Activated CD8-positive, alpha-beta memory T cell treated with anti-CD3 and anti-CD28 coated beads, Interleukin-2, amount 50 U/mL, for 4 hours (primary cell): Measurements from ENCODE around the gene RHBDL1.
A peak's percentile ranks its signal among the peaks of the same experiment; 100 is the strongest.

Experiments used
- DNase-seq: peaks from one replicate; pipeline ENCODE4 v3.0.0-alpha.2; 2020

Gene RHBDL1

GRCh38 chr16:674968-675883 is at the start of gene RHBDL1:
Gene RHBDL1, plus strand, starts transcription at chr16:675671. Its CDS starts 120 bp downstream, at chr16:675791.
- DNase-seq = no peak

- no peak for DNase-seq
Measured at GRCh38 chr16:625977-626765, 49.3 kb upstream of the RHBDL1 start.

- DNase-seq = no peak
Measured at GRCh38 chr16:626787-627453, 48.6 kb upstream of the RHBDL1 start.

- no peak for DNase-seq
Measured at GRCh38 chr16:627454-628239, 47.8 kb upstream of the RHBDL1 start.

- no peak for DNase-seq
Measured at GRCh38 chr16:628321-629061, 47.0 kb upstream of the RHBDL1 start.

GRCh38 chr16:629185-629832 is 46.2 kb upstream of the RHBDL1 start:
- DNase-seq = no peak

GRCh38 chr16:629833-630248 is 45.6 kb upstream of the RHBDL1 start:
- no peak for DNase-seq

- no peak for DNase-seq
Measured at GRCh38 chr16:630249-630814, 45.1 kb upstream of the RHBDL1 start.

GRCh38 chr16:630815-631405 is 44.6 kb upstream of the RHBDL1 start, which contains the start of gene WFIKKN1:
Gene WFIKKN1, plus strand, starts transcription at chr16:630985. Its CDS starts 269 bp downstream, at chr16:631254.
- DNase-seq = no peak

GRCh38 chr16:631808-632358 is 43.6 kb upstream of the RHBDL1 start:
- DNase-seq = no peak

- no peak for DNase-seq
Measured at GRCh38 chr16:632486-633335, 42.8 kb upstream of the RHBDL1 start.

GRCh38 chr16:633336-634050 is 42.0 kb upstream of the RHBDL1 start:
- DNase-seq = no peak

GRCh38 chr16:634051-634670 is 41.3 kb upstream of the RHBDL1 start:
- DNase-seq = no peak

GRCh38 chr16:634996-635395 is 40.5 kb upstream of the RHBDL1 start:
- DNase-seq = no peak

- DNase-seq = no peak
Measured at GRCh38 chr16:635573-636205, 39.8 kb upstream of the RHBDL1 start.

GRCh38 chr16:636206-637080 is 39.0 kb upstream of the RHBDL1 start, which contains the start of gene METTL26:
Gene METTL26, minus strand, starts transcription at chr16:636305. Its CDS starts 15 bp downstream, at chr16:636290.
- DNase-seq = peak; percentile 91
